GM10248 (cell line): ENCODE data around the gene DNM3.

ENCODE experiments used
- CTCF ChIA-PET: fragments of 300-600 bp; sonication (Branson Sonifier 250); formaldehyde crosslinking; extraction: SDS; loops from one replicate; lab custom pipeline; 2021; ENCODE audit warnings: antibody characterized with exemption; lab: Yijun Ruan, JAX
- POLR2A ChIA-PET: fragments of 350-650 bp; sonication (Branson Sonifier 250); formaldehyde crosslinking; extraction: SDS; loops from one replicate; lab custom pipeline; 2020; ENCODE audit warnings: antibody characterized with exemption; lab: Yijun Ruan, JAX
- DNase-seq: peaks from one replicate; pipeline ENCODE4 v3.0.0; 2012; ENCODE audit errors: extremely low spot score
- TF ChIP-seq, protein P1 (sequence below): IDR thresholded peaks from 2 replicates; pipeline ENCODE4 v1.5.1; 2012; ENCODE audit warnings: mild to moderate bottlenecking, low read depth; ENCODE audit errors: extremely low read depth, missing control alignments, control extremely low read depth

The DNM3 gene

DNA sequence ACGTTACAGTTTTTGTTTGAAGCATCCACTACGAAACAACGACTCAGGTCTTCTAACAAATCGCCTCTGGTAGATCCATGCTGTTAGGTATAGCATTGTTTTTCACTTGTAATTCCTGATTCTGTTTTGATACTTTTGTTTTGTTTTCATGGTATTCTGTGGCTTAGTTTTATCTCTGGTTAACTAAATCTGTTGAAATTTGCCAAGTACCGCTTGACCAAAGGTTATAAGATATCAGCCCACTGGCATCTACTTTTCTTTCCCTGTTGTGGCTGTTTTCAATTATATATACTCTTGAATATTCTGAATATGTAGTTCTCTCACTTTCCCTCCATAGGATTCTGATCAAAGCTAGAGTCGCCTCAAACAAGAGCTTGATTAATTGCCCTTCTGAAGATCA lies 304.4 kb downstream of the DNM3 start:
- CTCF ChIA-PET = interaction anchor here (0.6 to 1.2 kb wide), 5 partner anchors 10 to 247 kb away, joined by 3 read pairs; no protein-coding TSS in a partner anchor
- POLR2A ChIA-PET = no interaction called here
- DNase-seq = no peak
- TF ChIP-seq, protein P1, sequence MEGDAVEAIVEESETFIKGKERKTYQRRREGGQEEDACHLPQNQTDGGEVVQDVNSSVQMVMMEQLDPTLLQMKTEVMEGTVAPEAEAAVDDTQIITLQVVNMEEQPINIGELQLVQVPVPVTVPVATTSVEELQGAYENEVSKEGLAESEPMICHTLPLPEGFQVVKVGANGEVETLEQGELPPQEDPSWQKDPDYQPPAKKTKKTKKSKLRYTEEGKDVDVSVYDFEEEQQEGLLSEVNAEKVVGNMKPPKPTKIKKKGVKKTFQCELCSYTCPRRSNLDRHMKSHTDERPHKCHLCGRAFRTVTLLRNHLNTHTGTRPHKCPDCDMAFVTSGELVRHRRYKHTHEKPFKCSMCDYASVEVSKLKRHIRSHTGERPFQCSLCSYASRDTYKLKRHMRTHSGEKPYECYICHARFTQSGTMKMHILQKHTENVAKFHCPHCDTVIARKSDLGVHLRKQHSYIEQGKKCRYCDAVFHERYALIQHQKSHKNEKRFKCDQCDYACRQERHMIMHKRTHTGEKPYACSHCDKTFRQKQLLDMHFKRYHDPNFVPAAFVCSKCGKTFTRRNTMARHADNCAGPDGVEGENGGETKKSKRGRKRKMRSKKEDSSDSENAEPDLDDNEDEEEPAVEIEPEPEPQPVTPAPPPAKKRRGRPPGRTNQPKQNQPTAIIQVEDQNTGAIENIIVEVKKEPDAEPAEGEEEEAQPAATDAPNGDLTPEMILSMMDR = no peak

- ChIA-PET CTCF (interaction anchor here (0.7 to 1.2 kb wide), 2 partner anchors 10 to 32 kb away, joined by 3 read pairs; no protein-coding TSS in a partner anchor), POLR2A (no interaction called here)
- TF ChIP-seq, protein P1 = no peak
- DNase-seq = no peak
Measured at GRCh38 chr1:172146141-172146850, 305.0 kb downstream of the DNM3 start.

GRCh38 chr1:172147541-172147940 lies 306.2 kb downstream of the DNM3 start:
- ChIA-PET CTCF (interaction anchor here (1.1 to 1.3 kb wide), 2 partner anchors 14 to 252 kb away, joined by 3 read pairs; no protein-coding TSS in a partner anchor), POLR2A (no interaction called here)
- no peak for DNase-seq
- TF ChIP-seq, protein P1 = no peak

DNA sequence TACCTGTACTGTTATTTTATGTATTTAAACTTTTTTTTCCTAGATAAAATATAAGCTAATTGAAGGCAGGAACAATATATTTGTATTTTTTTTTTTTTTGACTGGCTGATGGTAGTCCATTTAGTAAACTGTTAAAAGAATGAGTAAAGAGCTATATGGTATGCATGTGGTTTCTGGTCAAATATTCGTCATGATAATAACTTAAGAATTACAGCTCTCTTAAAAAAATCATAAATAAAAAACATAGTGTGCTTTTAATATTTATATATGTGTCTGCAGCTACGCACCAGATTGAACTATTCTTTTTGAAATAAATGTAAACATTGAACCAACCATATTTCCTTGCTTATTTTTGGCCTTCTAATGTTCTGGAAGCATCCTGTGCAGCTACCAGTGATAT lies 306.9 kb downstream of the DNM3 start:
- no peak for DNase-seq
- TF ChIP-seq, protein P1 = no peak
- CTCF ChIA-PET = interaction anchor here (1.1 to 1.4 kb wide), 3 partner anchors 15 to 251 kb away, joined by 3 read pairs; no protein-coding TSS in a partner anchor
- POLR2A ChIA-PET = no interaction called here

- TF ChIP-seq, protein P1 = no peak
- DNase-seq = no peak
- CTCF ChIA-PET = interaction anchor here (1.4 kb wide), 1 partner anchor 18 kb away, joined by 3 read pairs; no protein-coding TSS in a partner anchor
- POLR2A ChIA-PET = no interaction called here
Measured at GRCh38 chr1:172148707-172149106, 307.4 kb downstream of the DNM3 start.

DNA sequence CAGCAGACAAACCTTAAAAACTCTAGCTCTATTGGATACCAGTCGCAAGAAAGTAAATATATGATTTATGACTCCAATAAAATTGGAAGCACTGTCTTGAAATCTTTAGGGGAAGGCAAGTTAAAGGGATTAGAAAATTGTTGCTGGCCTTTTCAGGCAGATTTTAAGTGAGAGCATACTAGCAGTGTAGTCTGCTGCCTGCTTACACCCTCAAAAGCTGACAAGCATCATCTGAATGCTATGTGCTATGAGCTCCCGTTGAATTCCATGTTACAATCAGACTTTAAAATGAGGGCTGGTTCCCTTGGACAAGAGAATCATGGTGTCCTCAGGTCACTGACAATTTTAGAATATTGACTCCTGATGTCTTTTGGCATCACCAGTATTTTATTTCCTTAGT lies 308.0 kb downstream of the DNM3 start:
- ChIA-PET POLR2A (no interaction called here), CTCF (interaction anchor here (0.9 to 1.6 kb wide), 4 partner anchors 16 to 244 kb away, joined by 3 to 4 read pairs (median 4); no protein-coding TSS in a partner anchor)
- TF ChIP-seq, protein P1 = no peak

More for the DNA sequence above, 308.0 kb downstream of the DNM3 start:
- no peak for DNase-seq
